ENCODE data around the gene MRPS10. TPM values are rescaled to one million over a fixed set of nuclear protein-coding genes. Genes with fewer than 3 reads are reported as not detected.

The MRPS10 gene
- total RNA-seq, 1 experiment from 2014 or later: 62.1 TPM

GRCh38 chr6:42257614-42258013 is 40.0 kb upstream of the MRPS10 start:
- Histone ChIP-seq H3K79me2 (ENCODE audit: insufficient read depth, low read length) (no peaks in the 10 kb centered on the region), H3K9ac (ENCODE audit: low read length) (no peak overlapping the region), H3K27me3 (ENCODE audit: insufficient read depth, low read length) (no peaks in the 10 kb centered on the region), H3K4me3 (replicated peaks in 1 of 2; ENCODE audit: low read depth in 1 of 2, low read length in 2 of 2) (no peak overlapping the region), H3K4me1 (ENCODE audit: control insufficient read depth in 1 of 2, insufficient read depth in 2 of 2, low read length in 2 of 2) (peaks cover 8 to 23% of the 10 kb centered on the region in 2 experiments; a peak in 3 of 4 replicates), H3K9me2 (ENCODE audit: insufficient read depth) (no peaks in the 10 kb centered on the region), H2AFZ (ENCODE audit: low read depth, low read length, poor library complexity, severe bottlenecking) (no peak overlapping the region), H4K20me1 (ENCODE audit: insufficient read depth) (no peaks in the 10 kb centered on the region), H3K4me2 (ENCODE audit: low read length) (no peak overlapping the region), H3K9me3 (ENCODE audit: control insufficient read depth in 1 of 2, insufficient read depth in 1 of 2, low read depth in 1 of 2, low read length in 2 of 2) (no peaks in the 10 kb centered on the region), H3K36me3 (ENCODE audit: control insufficient read depth in 1 of 2, insufficient read depth in 2 of 2, low read length in 2 of 2) (peaks cover 4 to 5% of the 10 kb centered on the region in 2 experiments; a peak in 1 of 4 replicates), H3K27ac (ENCODE audit: low read depth, low read length) (no peak overlapping the region)
- ChIA-PET RAD21 (ENCODE audit: low non-redundant PET in 1 of 2, low total read pairs in 2 of 2, uncharacterized antibody in 2 of 2, unreplicated experiment in 2 of 2) (no interaction called here), CTCF (interaction anchor here (1.1 kb wide), 1 partner anchor 27 kb away, joined by 3 read pairs; no protein-coding TSS in a partner anchor), POLR2A (no interaction called here)
- no peak for DNase-seq (ENCODE audit: low read depth, low spot score)
- intact Hi-C loops (cut with micrococcal nuclease): no loop called here
- no peak for ATAC-seq
- no TSS peak for BruUV-seq (replicated peaks)
- TF ChIP-seq ELF1 (IDR thresholded peaks at IDR 0.05; ENCODE audit: borderline replicate concordance, low read depth): no peak
- TF ChIP-seq CEBPB (IDR thresholded peaks at IDR 0.05; ENCODE audit: low read depth): no peak
- no peak for TF ChIP-seq TCF7L2 (IDR thresholded peaks at IDR 0.05; ENCODE audit: borderline replicate concordance, extremely low read depth, insufficient read depth, insufficient read length)
- TF ChIP-seq POLR2A (IDR thresholded peaks at IDR 0.05; ENCODE audit: borderline replicate concordance, extremely low read depth, insufficient read depth, insufficient read length): no peak
- no peak for TF ChIP-seq YY1 (IDR thresholded peaks at IDR 0.05; ENCODE audit: extremely low read depth, insufficient replicate concordance, low read depth, low read length)
- no peak for TF ChIP-seq ZFX (IDR thresholded peaks at IDR 0.05)
- no peak for TF ChIP-seq JUND (IDR thresholded peaks at IDR 0.05)
- no peak for TF ChIP-seq CTCF (IDR thresholded peaks at IDR 0.05 in 2 of 3, conservative IDR thresholded peaks at IDR 0.05 in 1 of 3; ENCODE audit: borderline replicate concordance in 1 of 3, insufficient read depth in 1 of 3, low read depth in 2 of 3, low read length in 2 of 3)
- TF ChIP-seq SP1 (IDR thresholded peaks at IDR 0.05; ENCODE audit: low read depth): no peak
- no peak for TF ChIP-seq POLR2AphosphoS5 (IDR thresholded peaks at IDR 0.05; ENCODE audit: low read depth, low read length)
- TF ChIP-seq ATF3 (IDR thresholded peaks at IDR 0.05): no peak
- no peak for TF ChIP-seq ZBTB33 (IDR thresholded peaks at IDR 0.05; ENCODE audit: extremely low read depth, insufficient replicate concordance, low read length)
- no peak for TF ChIP-seq EZH2 (IDR thresholded peaks at IDR 0.05)
